ENCODE measurements around the gene SHISA7. TPM values are rescaled to one million over a fixed set of nuclear protein-coding genes. Genes with fewer than 3 reads are reported as not detected.
A peak's percentile ranks its signal among the peaks of the same experiment; 100 is the strongest.

The SHISA7 gene
- total and polyA plus RNA-seq, 4 donors, result 1.6 TPM; not detected in 3

DNA sequence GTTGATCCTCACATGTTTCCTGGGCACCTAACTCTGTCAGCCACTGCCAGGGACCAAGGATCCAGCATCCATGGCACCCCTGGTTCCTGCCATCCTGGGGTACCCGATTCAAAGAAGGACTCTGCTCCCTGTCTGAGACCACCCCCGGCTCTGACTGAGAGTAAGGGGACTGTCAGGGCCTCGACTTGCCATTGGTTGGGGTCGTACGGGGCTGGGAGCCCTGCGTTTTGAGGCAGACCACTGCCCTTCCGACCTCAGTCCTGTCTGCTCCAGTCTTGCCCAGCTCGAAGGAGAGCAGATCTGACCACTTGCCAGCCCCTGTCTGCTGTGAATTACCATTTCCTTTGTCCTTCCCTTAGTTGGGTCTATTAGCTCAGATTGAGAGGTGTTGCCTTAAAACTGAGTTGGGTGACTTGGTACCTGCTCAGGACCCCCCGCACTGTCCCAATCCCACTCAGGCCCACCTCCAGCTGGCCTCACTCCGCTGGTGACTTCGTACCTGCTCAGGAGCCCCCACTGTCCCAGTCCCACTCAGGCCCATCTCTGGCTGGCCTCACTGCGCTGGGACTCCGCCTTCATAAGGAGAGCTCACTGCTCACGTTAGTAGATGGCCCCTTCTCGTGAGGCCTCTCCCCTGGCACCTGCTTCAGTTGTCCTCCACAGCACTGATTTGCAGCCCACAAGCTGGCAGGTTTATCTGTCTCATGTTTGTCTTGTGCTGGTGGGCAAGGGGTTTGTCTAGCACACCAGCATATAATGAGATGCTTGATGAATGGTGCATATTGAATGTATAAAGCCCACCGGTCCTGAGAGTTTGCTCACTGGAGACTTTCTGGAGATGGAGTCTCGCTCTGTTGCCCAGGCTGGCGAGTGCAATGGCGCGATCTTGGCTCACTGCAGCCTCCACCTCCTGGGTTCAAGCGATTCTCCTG lies 53.4 kb downstream of the SHISA7 start:
- H3K36me3 ChIP-seq (ENCODE audit: control insufficient read depth in 4 of 4, insufficient read depth in 3 of 4, low read depth in 1 of 4, low read length in 3 of 4), result peaks cover 10 to 30% (median 18%) of the 10 kb centered on the region in 4 donors
- no peak for TF ChIP-seq TAF1 (conservative IDR thresholded peaks at IDR 0.05)
- TF ChIP-seq CTCF (IDR thresholded peaks at IDR 0.05; ENCODE audit: low read depth, low read length, missing input control), result no peak
- no peak for TF ChIP-seq ATF3 (IDR thresholded peaks at IDR 0.05)
- TF ChIP-seq HNF4A (conservative IDR thresholded peaks at IDR 0.05), result no peak
- TF ChIP-seq, protein P1, sequence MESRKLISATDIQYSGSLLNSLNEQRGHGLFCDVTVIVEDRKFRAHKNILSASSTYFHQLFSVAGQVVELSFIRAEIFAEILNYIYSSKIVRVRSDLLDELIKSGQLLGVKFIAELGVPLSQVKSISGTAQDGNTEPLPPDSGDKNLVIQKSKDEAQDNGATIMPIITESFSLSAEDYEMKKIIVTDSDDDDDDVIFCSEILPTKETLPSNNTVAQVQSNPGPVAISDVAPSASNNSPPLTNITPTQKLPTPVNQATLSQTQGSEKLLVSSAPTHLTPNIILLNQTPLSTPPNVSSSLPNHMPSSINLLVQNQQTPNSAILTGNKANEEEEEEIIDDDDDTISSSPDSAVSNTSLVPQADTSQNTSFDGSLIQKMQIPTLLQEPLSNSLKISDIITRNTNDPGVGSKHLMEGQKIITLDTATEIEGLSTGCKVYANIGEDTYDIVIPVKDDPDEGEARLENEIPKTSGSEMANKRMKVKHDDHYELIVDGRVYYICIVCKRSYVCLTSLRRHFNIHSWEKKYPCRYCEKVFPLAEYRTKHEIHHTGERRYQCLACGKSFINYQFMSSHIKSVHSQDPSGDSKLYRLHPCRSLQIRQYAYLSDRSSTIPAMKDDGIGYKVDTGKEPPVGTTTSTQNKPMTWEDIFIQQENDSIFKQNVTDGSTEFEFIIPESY (IDR thresholded peaks at IDR 0.05), result no peak
- no peak for TF ChIP-seq FOXA1 (IDR thresholded peaks at IDR 0.05)
- TF ChIP-seq RAD21 (IDR thresholded peaks at IDR 0.05), result no peak
- TF ChIP-seq RXRA (IDR thresholded peaks at IDR 0.05), result no peak
- TF ChIP-seq JUND (IDR thresholded peaks at IDR 0.05), result no peak
- TF ChIP-seq GABPA (IDR thresholded peaks at IDR 0.05 in 1 of 2, conservative IDR thresholded peaks at IDR 0.05 in 1 of 2), result no peak
- TF ChIP-seq NR2F2 (IDR thresholded peaks at IDR 0.05), result no peak
- no peak for TF ChIP-seq SP1 (IDR thresholded peaks at IDR 0.05)
- TF ChIP-seq YY1 (IDR thresholded peaks at IDR 0.05), result no peak
- TF ChIP-seq MAX (IDR thresholded peaks at IDR 0.05), result no peak
- no peak for TF ChIP-seq EGR1 (IDR thresholded peaks at IDR 0.05; ENCODE audit: low read depth in 2 of 2)
- peaks cover 8 to 29% (median 22%) of the 10 kb centered on the region in 4 donors for H3K4me1 ChIP-seq (ENCODE audit: control insufficient read depth in 4 of 4, insufficient read depth in 4 of 4, low read length in 3 of 4)

GRCh38 chr19:55387736-55388497 lies 55.2 kb downstream of the SHISA7 start:
- no peaks in the 10 kb centered on the region for H3K9me3 ChIP-seq (ENCODE audit: control insufficient read depth in 4 of 4, low read length in 3 of 4)
- H3K27ac ChIP-seq (ENCODE audit: low read depth in 1 of 2, low read length in 2 of 2), result no peak overlapping the region
- H3K4me1 ChIP-seq (ENCODE audit: control insufficient read depth in 4 of 4, insufficient read depth in 4 of 4, low read length in 3 of 4), result peaks cover 16 to 39% (median 30%) of the 10 kb centered on the region in 4 donors
- no peak for DNase-seq (ENCODE audit: low spot score)
- TF ChIP-seq, protein P1 (IDR thresholded peaks at IDR 0.05), result no peak
- TF ChIP-seq ATF3 (IDR thresholded peaks at IDR 0.05) (no peak), GABPA (IDR thresholded peaks at IDR 0.05 in 1 of 2, conservative IDR thresholded peaks at IDR 0.05 in 1 of 2) (no peak), FOXA1 (IDR thresholded peaks at IDR 0.05) (no peak), JUND (IDR thresholded peaks at IDR 0.05) (no peak), SP1 (IDR thresholded peaks at IDR 0.05) (no peak), HNF4G (IDR thresholded peaks at IDR 0.05) (no peak), EGR1 (IDR thresholded peaks at IDR 0.05; ENCODE audit: low read depth in 2 of 2) (no peak), NR2F2 (IDR thresholded peaks at IDR 0.05) (no peak), RAD21 (IDR thresholded peaks at IDR 0.05) (no peak), RXRA (IDR thresholded peaks at IDR 0.05) (no peak)
- peak overlapping the region in 1 of 3 donors; percentile 58 for H3K4me3 ChIP-seq (ENCODE audit: low read depth in 1 of 3, low read length in 3 of 3)
- H3K9ac ChIP-seq (ENCODE audit: low read depth in 1 of 2, low read length in 2 of 2), result no peak overlapping the region
- WGBS, result 91% methylated on average over 24 of the region's 24 CpGs
- peaks cover 10 to 30% (median 18%) of the 10 kb centered on the region in 4 donors for H3K36me3 ChIP-seq (ENCODE audit: control insufficient read depth in 4 of 4, insufficient read depth in 3 of 4, low read depth in 1 of 4, low read length in 3 of 4)
- H3K27me3 ChIP-seq (ENCODE audit: control insufficient read depth in 4 of 4, insufficient read depth in 4 of 4, low read length in 3 of 4), result no peaks in the 10 kb centered on the region

More for the DNA sequence above, 53.4 kb downstream of the SHISA7 start:
- no peak overlapping the region for H3K4me3 ChIP-seq (ENCODE audit: low read depth in 1 of 3, low read length in 3 of 3)
- 92% methylated on average over 21 of the region's 21 CpGs for WGBS
- no peak overlapping the region for H3K27ac ChIP-seq (ENCODE audit: low read depth in 1 of 2, low read length in 2 of 2)
- H3K27me3 ChIP-seq (ENCODE audit: control insufficient read depth in 4 of 4, insufficient read depth in 4 of 4, low read length in 3 of 4), result no peaks in the 10 kb centered on the region
- no peaks in the 10 kb centered on the region for H3K9me3 ChIP-seq (ENCODE audit: control insufficient read depth in 4 of 4, low read length in 3 of 4)
- no peak for DNase-seq (ENCODE audit: low spot score)
- no peak overlapping the region for H3K9ac ChIP-seq (ENCODE audit: low read depth in 1 of 2, low read length in 2 of 2)
